PFSK-1 (cell line): ENCODE data around the gene RANBP17.

Source experiments
- POLR2AphosphoS5 ChIP-seq: IDR thresholded peaks from 2 replicates; pipeline ENCODE4 v1.6.1; 2012; ENCODE audit warnings: low read depth, mild to moderate bottlenecking, control low read depth, low read length, moderate library complexity
- SIN3A ChIP-seq: IDR thresholded peaks from 2 replicates; pipeline ENCODE4 v1.6.1; 2012; ENCODE audit warnings: mild to moderate bottlenecking, low read length, moderate library complexity, borderline replicate concordance; ENCODE audit not compliant: insufficient read depth
- TAF1 ChIP-seq: IDR thresholded peaks from 2 replicates; pipeline ENCODE4 v1.6.1; 2012; ENCODE audit warnings: low read length, control low read depth, borderline replicate concordance; ENCODE audit not compliant: insufficient read depth

DNA sequence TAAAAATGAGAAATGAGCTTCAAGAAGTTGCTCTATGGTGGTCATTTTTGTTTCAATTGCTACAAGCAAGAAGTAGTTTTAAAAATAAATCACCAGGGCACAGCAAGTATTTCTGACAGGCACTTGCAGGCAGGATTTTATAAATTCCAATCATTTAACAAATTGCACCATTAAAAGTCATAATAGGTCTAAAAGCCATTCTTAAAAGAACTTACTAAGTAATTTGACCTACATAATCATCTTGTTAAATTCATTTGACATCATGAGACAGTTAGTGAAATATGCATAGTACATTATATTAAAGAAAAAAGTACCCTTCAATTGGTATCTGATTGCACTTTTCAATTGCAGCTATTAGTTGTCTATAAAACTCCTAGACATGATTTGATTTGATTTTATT lies 478.2 kb downstream of the RANBP17 start:
- no peak for TF ChIP-seq POLR2AphosphoS5
- no peak for TF ChIP-seq SIN3A
- TF ChIP-seq TAF1 = no peak
